ENCODE data around the gene RGL2. TPM values are rescaled to one million over a fixed set of nuclear protein-coding genes. Genes with fewer than 3 reads are reported as not detected.
A peak's percentile ranks its signal among the peaks of the same experiment; 100 is the strongest.

The RGL2 gene
- total RNA-seq, 1 donor from 2014 or later = 66.5 TPM

DNA sequence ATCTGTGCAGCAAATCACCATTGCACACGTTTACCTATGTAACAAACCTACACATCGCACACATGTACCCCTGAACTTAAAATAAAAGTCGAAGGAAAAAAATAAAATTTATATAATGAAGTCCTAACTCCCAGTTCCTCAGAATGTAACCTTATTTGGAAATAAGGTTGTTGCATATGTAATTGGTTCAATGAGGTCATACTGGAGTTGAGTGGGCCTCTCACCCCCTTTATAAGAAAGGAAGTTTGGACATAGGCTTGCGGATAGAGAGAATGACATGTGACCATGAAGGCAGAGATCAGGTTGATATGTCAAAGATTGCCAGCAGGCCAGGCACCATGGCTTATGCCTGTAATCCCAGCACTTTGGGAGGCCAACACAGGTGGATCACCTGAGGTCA is 34.9 kb upstream of the RGL2 start:
- H3K27me3 Mint-ChIP-seq = no peaks in the 10 kb centered on the region
- CTCF ChIA-PET = no interaction called here
- peaks cover 55% of the 10 kb centered on the region for H3K4me1 Mint-ChIP-seq
- H3K4me3 Mint-ChIP-seq = no peak overlapping the region
- ATAC-seq (ENCODE audit: low read depth) (no peak), DNase-seq (no peak)
- POLR2A ChIA-PET = interaction anchor here (0.7 to 2.9 kb wide), 3 partner anchors 9 to 300 kb away, joined by 3 to 12 read pairs (median 4); partner anchors contain the start of gene ZBTB22
- intact Hi-C loops (cut with micrococcal nuclease) = no loop called here
- no peaks in the 10 kb centered on the region for H3K9me3 Mint-ChIP-seq
- no peak overlapping the region for H3K27ac Mint-ChIP-seq
- TF ChIP-seq, protein P1, sequence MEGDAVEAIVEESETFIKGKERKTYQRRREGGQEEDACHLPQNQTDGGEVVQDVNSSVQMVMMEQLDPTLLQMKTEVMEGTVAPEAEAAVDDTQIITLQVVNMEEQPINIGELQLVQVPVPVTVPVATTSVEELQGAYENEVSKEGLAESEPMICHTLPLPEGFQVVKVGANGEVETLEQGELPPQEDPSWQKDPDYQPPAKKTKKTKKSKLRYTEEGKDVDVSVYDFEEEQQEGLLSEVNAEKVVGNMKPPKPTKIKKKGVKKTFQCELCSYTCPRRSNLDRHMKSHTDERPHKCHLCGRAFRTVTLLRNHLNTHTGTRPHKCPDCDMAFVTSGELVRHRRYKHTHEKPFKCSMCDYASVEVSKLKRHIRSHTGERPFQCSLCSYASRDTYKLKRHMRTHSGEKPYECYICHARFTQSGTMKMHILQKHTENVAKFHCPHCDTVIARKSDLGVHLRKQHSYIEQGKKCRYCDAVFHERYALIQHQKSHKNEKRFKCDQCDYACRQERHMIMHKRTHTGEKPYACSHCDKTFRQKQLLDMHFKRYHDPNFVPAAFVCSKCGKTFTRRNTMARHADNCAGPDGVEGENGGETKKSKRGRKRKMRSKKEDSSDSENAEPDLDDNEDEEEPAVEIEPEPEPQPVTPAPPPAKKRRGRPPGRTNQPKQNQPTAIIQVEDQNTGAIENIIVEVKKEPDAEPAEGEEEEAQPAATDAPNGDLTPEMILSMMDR (IDR thresholded peaks at IDR 0.05) = no peak
- H3K36me3 Mint-ChIP-seq (ENCODE audit: low read depth) = no peaks in the 10 kb centered on the region

GRCh38 chr6:33330736-33331135 is 32.0 kb upstream of the RGL2 start:
- ATAC-seq (ENCODE audit: low read depth) (peak; percentile 50), DNase-seq (no peak)
- TF ChIP-seq, protein P1 (IDR thresholded peaks at IDR 0.05) = no peak
- H3K27ac Mint-ChIP-seq = peak overlapping the region; percentile 71
- H3K36me3 Mint-ChIP-seq (ENCODE audit: low read depth) = no peaks in the 10 kb centered on the region
- no peak overlapping the region for H3K4me3 Mint-ChIP-seq
- ChIA-PET CTCF (no interaction called here), POLR2A (interaction anchor here (2.9 kb wide), 1 partner anchor 13 kb away, joined by 12 read pairs; the partner anchor contains the start of gene ZBTB22)
- no peaks in the 10 kb centered on the region for H3K27me3 Mint-ChIP-seq
- intact Hi-C loops (cut with micrococcal nuclease) = no loop called here
- H3K4me1 Mint-ChIP-seq = peaks cover 53% of the 10 kb centered on the region
- H3K9me3 Mint-ChIP-seq = no peaks in the 10 kb centered on the region

DNA sequence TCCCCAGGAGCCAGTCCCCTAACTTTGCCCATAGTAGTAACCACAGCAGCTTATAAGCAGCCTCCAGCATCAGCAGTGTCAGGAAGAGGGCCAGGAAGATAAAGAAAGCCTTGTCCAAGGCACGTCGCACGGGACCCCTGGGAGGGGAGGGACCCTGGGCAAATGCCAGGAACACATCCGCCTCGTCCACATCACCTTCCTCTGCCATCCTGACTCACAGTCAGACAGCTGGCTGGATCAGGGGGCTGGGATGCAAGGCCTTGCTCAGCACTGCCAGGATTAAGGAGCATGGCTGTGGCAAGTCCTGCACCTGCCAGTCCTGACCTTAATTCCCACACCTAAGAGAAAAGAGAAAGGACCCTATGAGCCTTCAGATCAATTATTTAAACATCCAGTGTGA is 30.3 kb upstream of the RGL2 start:
- Mint-ChIP-seq H3K27me3 (no peaks in the 10 kb centered on the region), H3K4me1 (peaks cover 49% of the 10 kb centered on the region), H3K36me3 (ENCODE audit: low read depth) (no peaks in the 10 kb centered on the region), H3K4me3 (no peak overlapping the region), H3K27ac (peak overlapping the region; percentile 57), H3K9me3 (no peaks in the 10 kb centered on the region)
- ChIA-PET CTCF (no interaction called here), POLR2A (interaction anchor here (0.6 to 1.1 kb wide), 3 partner anchors 11 to 52 kb away, joined by 4 to 23 read pairs (median 5); partner anchors contain the start of gene B3GALT4)
- no peak for ATAC-seq (ENCODE audit: low read depth)
- TF ChIP-seq, protein P1 (IDR thresholded peaks at IDR 0.05) = no peak
- DNase-seq = no peak
- intact Hi-C loops (cut with micrococcal nuclease) = no loop called here

GRCh38 chr6:33324125-33324524 is 25.4 kb upstream of the RGL2 start:
- peak overlapping the region; percentile 93 for H3K27ac Mint-ChIP-seq
- H3K36me3 Mint-ChIP-seq (ENCODE audit: low read depth) = peaks cover 42% of the 10 kb centered on the region
- ChIA-PET CTCF (interaction anchor here (1.0 to 1.5 kb wide), 2 partner anchors 12 to 25 kb away, joined by 4 to 5 read pairs; partner anchors contain the start of gene RGL2), POLR2A (interaction anchor here (0.6 to 1.3 kb wide), 8 partner anchors 56 to 900 kb away, joined by 3 to 9 read pairs (median 4); partner anchors contain the start of gene PSMB9)
- H3K4me1 Mint-ChIP-seq = peaks cover 58% of the 10 kb centered on the region
- no peaks in the 10 kb centered on the region for H3K27me3 Mint-ChIP-seq
- no peak for DNase-seq
- intact Hi-C loops (cut with micrococcal nuclease) = no loop called here
- TF ChIP-seq, protein P1 (IDR thresholded peaks at IDR 0.05) = no peak
- peak; percentile 18 for ATAC-seq (ENCODE audit: low read depth)
- no peaks in the 10 kb centered on the region for H3K9me3 Mint-ChIP-seq
- peak overlapping the region; percentile 95 for H3K4me3 Mint-ChIP-seq

- peaks cover 61% of the 10 kb centered on the region for H3K4me1 Mint-ChIP-seq
- no peaks in the 10 kb centered on the region for H3K9me3 Mint-ChIP-seq
- intact Hi-C loops (cut with micrococcal nuclease) = loop anchor here (1.0 kb wide), 7 partner anchors 9 to 248 kb away; partner anchors contain the start of genes PFDN6, RXRB, SLC39A7 and TAPBP
- H3K36me3 Mint-ChIP-seq (ENCODE audit: low read depth) = peaks cover 47% of the 10 kb centered on the region
- ChIA-PET POLR2A (interaction anchor here (0.6 to 1.3 kb wide), 8 partner anchors 57 to 1742 kb away, joined by 3 to 9 read pairs (median 4); partner anchors contain the start of genes LTB and PSMB9), CTCF (interaction anchor here (1.5 kb wide), 1 partner anchor 24 kb away, joined by 5 read pairs; the partner anchor contains the start of gene RGL2)
- peak overlapping the region; percentile 95 for H3K4me3 Mint-ChIP-seq
- H3K27me3 Mint-ChIP-seq = no peaks in the 10 kb centered on the region
- DNase-seq = peak; percentile 38
- TF ChIP-seq, protein P1 (IDR thresholded peaks at IDR 0.05) = no peak
- peak overlapping the region; percentile 93 for H3K27ac Mint-ChIP-seq
- no peak for ATAC-seq (ENCODE audit: low read depth)
Observed at GRCh38 chr6:33323623-33323948, 24.8 kb upstream of the RGL2 start.

Data from activated B cell treated with CpG ODN at 0.5 μM for 24 hours (primary cell).